HG02885 (cell line): Measurements from ENCODE around the gene MAP2.

Experiments used
- ATAC-seq: cut with Tn5 transposase; IDR thresholded peaks from one replicate; pipeline ENCODE4 v1.9.1; 2021; ENCODE audit warnings: mild to moderate bottlenecking; ENCODE audit not compliant: unreplicated experiment, poor library complexity

MAP2 gene

DNA sequence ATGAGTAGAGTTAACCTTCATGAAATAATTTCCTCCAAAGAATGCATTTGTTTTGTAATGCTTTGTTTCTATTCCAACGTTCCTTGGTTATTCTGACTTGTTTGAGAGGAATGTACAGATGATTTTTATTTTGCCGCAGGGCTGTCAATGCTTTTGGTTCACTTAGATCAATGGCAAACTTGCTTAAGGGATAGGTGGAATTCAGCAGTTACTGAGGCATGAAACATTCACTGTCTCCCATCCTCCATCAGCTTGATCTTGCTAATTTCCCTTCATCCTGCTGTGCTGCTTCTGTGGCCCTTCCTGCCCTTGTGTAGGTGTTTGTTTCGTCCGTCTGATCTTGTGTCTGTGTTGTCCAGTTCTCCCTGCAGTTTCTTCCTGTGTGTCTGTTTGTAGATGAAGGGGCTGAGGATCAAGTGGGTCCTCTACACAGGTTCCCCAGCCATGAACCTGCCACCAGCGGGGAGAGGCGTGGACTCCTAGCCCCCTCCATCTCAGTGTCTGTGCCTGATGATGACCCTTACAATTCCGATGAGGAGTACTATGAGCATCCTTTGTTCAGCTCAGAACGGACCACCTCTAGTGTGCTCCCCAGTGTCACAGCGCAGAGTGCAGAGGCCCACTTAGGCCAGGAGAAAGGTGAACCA is 263.6 kb downstream of the MAP2 start:
- no peak for ATAC-seq

GRCh38 chr2:209688385-209688784 is 264.5 kb downstream of the MAP2 start:
- no peak for ATAC-seq

- no peak for ATAC-seq
Measured at GRCh38 chr2:209690029-209690754, 266.3 kb downstream of the MAP2 start.

- ATAC-seq = peak; percentile 50
Measured at GRCh38 chr2:209694748-209695147, 270.9 kb downstream of the MAP2 start.

- ATAC-seq = peak; percentile 63
Measured at GRCh38 chr2:209696836-209697711, 273.2 kb downstream of the MAP2 start.

DNA sequence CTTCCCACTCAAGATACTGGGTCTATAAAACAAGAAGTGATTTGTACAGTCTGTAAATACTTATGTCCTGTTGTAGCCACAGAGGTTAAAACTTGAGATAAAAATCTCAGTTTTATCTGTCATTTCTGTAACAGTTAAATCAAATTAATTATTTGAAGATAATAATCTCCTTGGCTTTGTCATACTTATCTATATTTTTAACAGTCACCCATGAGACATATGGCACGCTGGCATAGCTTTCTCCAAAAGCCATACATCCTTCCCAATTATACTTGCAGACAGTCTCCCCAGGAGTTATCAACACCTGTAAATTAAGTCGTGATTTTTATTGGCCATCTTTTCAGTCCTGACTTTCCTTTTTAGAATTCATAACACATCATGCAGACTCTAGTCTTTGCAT is 278.9 kb downstream of the MAP2 start:
- no peak for ATAC-seq

DNA sequence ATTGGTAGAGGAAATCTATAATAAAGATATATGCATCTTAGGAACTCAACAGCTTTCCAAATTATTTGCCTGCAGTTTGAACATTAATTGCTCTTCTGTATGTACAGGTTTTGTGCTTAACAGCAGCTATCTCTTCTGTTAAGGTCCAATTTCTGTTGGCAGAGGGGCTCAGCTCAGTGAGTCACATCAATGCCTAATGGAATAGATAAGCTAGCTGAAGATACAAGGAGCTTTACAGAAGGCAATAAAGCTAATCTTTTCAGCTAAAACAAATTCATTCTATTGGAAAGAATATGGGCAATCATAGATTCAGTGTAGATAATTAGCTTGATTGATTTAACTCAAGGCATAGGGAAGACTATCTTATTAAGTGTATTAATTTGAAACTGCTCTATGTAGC is 289.4 kb downstream of the MAP2 start:
- ATAC-seq = no peak

DNA sequence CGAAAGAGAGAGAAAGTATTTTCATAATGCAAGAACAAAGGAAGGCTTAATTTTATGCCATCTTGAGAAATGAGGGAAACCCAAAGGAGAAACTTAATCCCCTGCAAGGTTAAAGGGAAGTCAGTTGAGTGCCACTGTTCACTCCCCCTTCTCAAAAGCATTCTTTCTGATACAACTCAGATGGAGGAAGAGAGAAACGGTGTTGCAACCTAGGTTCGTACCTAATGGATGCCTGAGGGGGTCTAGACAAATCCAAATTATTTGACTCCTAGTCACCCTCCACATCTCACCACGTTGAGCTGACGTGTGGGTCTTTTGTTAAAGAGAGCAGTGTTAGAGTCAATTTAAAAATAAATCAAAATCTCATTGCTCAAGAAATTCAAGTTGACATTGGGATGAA is 295.2 kb downstream of the MAP2 start:
- no peak for ATAC-seq

- no peak for ATAC-seq
Measured at GRCh38 chr2:209721497-209721896, 297.6 kb downstream of the MAP2 start.

DNA sequence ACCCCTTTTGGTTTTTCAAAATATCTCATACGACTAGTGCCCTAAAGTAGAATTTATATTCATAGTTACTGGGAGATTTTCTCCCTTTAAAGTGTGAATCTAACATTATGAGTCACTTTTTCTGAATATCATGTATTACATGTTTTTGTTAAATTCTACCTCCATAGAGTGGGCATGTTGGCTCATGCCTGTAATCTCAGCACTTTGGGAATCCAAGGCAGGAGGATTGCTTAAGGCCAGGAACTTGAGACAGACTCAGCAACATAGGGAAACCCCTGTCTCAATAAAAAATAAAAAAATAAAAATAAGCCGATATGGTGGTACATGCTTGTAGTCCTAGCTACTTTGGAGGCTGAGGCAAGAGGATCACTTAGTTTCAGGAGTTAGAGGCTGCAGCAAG is 302.5 kb downstream of the MAP2 start:
- no peak for ATAC-seq

GRCh38 chr2:209727077-209727476 is 303.2 kb downstream of the MAP2 start:
- no peak for ATAC-seq

DNA sequence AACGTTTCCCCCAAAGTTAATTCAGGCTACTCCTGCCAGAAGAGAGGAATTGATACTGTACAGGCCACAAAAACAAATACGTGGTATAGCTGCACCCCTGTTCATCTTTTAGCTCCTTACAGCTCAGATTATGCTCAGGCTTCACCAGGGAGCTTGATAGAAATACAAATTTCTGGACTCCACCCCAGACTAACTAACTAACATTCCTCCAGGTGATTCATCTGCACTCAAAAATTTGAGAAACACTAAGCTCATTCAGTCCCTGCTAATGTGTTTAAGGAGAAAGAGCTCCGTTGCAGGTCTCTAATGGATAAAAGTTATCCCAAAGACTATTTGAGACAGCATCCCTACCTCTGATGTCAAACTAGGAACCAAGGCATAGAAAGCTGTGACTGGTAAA is 311.0 kb downstream of the MAP2 start:
- no peak for ATAC-seq

- ATAC-seq = no peak
Measured at GRCh38 chr2:209741953-209742352, 318.1 kb downstream of the MAP2 start.

DNA sequence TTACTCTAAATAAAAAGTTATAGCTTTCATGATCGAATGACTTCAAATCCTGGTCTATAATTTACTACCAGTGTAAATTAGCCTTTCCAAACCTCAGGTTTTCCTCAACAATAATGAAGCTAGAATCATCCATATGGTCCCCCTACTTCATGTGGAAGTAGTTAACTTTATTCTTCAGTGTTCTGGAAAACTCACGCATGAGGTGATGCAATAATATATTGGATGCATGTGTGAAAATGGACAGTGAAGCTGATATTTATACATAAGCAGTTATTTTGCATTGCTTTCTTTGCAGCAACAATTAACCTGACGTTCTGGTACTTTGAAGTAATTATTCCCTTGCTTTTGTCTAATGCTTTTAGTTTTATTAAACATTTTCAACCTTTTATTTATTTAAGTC is 329.2 kb downstream of the MAP2 start:
- ATAC-seq = no peak

DNA sequence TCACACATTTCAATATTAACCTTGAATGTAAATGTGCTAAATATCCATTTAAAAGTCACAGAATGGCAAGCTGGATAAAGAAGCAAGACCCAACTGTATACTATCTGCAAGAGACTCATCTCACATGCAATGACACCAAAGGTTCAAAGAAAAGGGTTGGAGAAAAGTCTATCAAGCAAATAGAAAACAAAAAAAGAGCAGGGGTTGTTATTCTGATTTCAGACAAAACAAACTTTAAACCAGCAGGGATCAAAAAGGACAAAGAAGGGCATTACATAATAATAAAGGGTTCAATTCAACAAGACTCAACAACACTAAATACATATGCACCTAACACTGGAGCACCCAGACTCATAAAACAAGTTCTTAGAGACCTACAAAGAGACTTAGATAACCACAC is 333.3 kb downstream of the MAP2 start:
- no peak for ATAC-seq

GRCh38 chr2:209761566-209761965 is 337.7 kb downstream of the MAP2 start:
- ATAC-seq = no peak

DNA sequence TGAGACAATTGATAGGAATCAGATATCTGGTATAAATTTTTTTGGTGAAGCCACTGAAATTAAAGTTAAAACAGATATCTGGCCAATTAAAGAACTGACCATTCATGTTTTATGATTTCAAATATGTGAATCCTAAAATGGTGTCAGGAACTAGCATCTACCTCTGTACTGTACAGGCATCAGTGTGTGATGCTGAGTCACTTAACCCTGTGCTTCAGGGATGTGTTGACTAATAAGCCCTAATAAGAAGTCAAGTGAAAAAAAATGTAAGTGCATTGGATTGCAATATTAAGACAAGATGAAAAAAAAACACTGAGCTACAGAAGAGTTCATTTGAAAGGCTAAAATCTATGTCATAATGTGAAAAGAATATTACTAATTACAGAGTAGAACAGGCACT is 338.7 kb downstream of the MAP2 start:
- ATAC-seq = no peak

DNA sequence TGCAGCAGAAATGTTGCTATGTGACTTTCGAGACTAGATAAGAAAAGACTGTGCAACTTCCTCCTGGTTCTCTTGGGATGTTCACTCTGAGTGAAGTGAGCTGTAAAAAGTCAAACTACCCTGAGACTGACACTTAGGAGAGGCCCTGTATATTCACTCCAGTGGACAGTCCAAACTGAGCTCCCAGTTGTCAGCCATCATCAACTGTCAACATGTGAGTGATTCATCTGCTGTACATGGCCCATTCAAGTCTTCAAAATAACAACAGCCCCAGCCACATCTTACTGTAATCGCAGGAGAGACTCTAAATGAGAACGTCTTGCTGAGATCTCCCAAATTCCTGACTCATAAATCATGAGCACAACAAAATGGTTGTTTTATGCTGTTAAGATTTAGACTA is 339.3 kb downstream of the MAP2 start:
- ATAC-seq = no peak

GRCh38 chr2:209766613-209767012 is 342.8 kb downstream of the MAP2 start:
- ATAC-seq = no peak

DNA sequence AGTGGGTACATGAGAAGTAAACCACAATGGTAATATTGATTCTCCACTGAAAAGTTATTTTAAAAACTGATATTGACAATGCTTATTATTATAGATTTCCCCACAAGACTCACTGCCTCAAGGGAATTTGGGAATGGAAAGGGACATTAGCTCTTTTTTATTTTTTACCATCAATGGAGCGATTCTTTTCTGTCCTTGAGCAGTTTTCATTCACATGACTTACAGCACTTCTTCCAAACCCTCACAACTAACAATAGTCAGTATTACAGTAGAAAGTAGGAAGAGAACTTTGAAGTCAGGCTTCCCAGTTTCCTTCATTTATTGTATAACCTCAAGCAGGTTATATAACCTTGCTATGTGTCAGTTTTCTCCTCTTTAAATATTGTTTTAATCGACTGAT is 343.5 kb downstream of the MAP2 start:
- ATAC-seq = no peak

DNA sequence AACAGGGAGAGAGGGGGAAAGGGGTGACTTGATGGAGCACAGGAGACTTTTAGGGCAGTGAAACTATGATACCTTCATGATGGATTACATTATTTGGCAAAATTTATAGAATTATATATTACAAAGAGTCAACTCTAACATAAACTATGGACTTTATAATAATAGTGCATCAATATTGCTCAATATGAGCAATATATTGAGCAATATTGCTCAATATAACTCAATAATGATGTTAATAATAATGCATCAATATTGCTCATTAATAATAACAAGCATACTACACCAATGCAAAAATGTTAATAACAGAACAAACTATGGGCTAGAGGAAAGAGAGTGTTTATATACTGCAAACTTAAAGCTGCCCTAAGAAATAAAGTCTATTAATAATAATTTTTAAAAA is 344.7 kb downstream of the MAP2 start:
- ATAC-seq = no peak
